ENCODE results near the gene CYFIP1. TPM values are rescaled to one million over a fixed set of nuclear protein-coding genes. Genes with fewer than 3 reads are reported as not detected.

Gene CYFIP1
- total and polyA plus RNA-seq, 10 of the 15 experiments (the other 5 are each of a cell fraction or from before 2014, with no cell fraction given), result 3.5 to 46.2 (median 28.3) TPM

DNA sequence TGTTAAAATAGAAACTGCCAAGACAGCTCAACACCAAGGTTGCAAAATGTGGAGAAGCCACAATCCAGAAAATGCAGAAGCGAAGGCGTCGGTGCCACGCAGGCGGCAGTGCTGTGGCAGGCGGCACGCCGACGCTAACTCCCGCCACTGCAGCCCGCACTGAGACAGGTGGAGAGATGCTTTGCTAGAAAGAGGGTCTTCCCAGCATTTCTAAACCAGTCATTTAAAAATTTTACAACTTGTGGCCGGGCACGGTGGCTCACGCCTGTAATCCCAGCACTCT is 23.2 kb downstream of the CYFIP1 start (continued):
- TF ChIP-seq ZBTB33 (IDR thresholded peaks at IDR 0.05), result no peak
- no peak for TF ChIP-seq PKNOX1 (IDR thresholded peaks at IDR 0.05)
- no peak for TF ChIP-seq CREM (IDR thresholded peaks at IDR 0.05; ENCODE audit: low read depth)
- no peak for TF ChIP-seq NBN (IDR thresholded peaks at IDR 0.05)
- TF ChIP-seq, protein P1, sequence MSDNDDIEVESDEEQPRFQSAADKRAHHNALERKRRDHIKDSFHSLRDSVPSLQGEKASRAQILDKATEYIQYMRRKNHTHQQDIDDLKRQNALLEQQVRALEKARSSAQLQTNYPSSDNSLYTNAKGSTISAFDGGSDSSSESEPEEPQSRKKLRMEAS (IDR thresholded peaks at IDR 0.05; ENCODE audit: low read depth, low read length), result no peak
- no peak for TF ChIP-seq ATF7 (IDR thresholded peaks at IDR 0.05; ENCODE audit: low read depth)
- TF ChIP-seq, protein P2, sequence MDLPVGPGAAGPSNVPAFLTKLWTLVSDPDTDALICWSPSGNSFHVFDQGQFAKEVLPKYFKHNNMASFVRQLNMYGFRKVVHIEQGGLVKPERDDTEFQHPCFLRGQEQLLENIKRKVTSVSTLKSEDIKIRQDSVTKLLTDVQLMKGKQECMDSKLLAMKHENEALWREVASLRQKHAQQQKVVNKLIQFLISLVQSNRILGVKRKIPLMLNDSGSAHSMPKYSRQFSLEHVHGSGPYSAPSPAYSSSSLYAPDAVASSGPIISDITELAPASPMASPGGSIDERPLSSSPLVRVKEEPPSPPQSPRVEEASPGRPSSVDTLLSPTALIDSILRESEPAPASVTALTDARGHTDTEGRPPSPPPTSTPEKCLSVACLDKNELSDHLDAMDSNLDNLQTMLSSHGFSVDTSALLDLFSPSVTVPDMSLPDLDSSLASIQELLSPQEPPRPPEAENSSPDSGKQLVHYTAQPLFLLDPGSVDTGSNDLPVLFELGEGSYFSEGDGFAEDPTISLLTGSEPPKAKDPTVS (IDR thresholded peaks at IDR 0.05; ENCODE audit: low read depth, low read length), result no peak
- no peak for TF ChIP-seq SMAD5 (IDR thresholded peaks at IDR 0.05; ENCODE audit: low read depth)
- no peak for TF ChIP-seq ESRRA (IDR thresholded peaks at IDR 0.05; ENCODE audit: low read length)
- TF ChIP-seq, protein P3, sequence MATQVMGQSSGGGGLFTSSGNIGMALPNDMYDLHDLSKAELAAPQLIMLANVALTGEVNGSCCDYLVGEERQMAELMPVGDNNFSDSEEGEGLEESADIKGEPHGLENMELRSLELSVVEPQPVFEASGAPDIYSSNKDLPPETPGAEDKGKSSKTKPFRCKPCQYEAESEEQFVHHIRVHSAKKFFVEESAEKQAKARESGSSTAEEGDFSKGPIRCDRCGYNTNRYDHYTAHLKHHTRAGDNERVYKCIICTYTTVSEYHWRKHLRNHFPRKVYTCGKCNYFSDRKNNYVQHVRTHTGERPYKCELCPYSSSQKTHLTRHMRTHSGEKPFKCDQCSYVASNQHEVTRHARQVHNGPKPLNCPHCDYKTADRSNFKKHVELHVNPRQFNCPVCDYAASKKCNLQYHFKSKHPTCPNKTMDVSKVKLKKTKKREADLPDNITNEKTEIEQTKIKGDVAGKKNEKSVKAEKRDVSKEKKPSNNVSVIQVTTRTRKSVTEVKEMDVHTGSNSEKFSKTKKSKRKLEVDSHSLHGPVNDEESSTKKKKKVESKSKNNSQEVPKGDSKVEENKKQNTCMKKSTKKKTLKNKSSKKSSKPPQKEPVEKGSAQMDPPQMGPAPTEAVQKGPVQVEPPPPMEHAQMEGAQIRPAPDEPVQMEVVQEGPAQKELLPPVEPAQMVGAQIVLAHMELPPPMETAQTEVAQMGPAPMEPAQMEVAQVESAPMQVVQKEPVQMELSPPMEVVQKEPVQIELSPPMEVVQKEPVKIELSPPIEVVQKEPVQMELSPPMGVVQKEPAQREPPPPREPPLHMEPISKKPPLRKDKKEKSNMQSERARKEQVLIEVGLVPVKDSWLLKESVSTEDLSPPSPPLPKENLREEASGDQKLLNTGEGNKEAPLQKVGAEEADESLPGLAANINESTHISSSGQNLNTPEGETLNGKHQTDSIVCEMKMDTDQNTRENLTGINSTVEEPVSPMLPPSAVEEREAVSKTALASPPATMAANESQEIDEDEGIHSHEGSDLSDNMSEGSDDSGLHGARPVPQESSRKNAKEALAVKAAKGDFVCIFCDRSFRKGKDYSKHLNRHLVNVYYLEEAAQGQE (IDR thresholded peaks at IDR 0.05; ENCODE audit: low read depth, low read length), result no peak

Measured in GM12878 (cell line).